Glutamatergic neuron (in vitro differentiated cells): ENCODE data around the gene GHR. TPM values are rescaled to one million over a fixed set of nuclear protein-coding genes. Genes with fewer than 3 reads are reported as not detected.

Source experiments
- DNase-seq: peaks from one replicate; pipeline ENCODE4 v3.0.0; 2022
- H3K27ac Mint-ChIP-seq: one replicate; pipeline ENCODE4 v1.8.0; 2020; ENCODE audit warnings: mild to moderate bottlenecking, mixed read lengths, inconsistent platforms; ENCODE audit not compliant: unreplicated experiment
- H3K27me3 Mint-ChIP-seq: one replicate; pipeline ENCODE4 v1.8.0; 2020; ENCODE audit warnings: mild to moderate bottlenecking, moderate library complexity, mixed read lengths, inconsistent platforms; ENCODE audit not compliant: unreplicated experiment
- H3K36me3 Mint-ChIP-seq: one replicate; pipeline ENCODE4 v1.8.0; 2020; ENCODE audit warnings: mild to moderate bottlenecking, mixed read lengths, inconsistent platforms; ENCODE audit not compliant: unreplicated experiment
- H3K4me1 Mint-ChIP-seq: one replicate; pipeline ENCODE4 v1.8.0; 2020; ENCODE audit warnings: mild to moderate bottlenecking, low read depth, mixed read lengths, inconsistent platforms; ENCODE audit not compliant: unreplicated experiment
- H3K4me3 Mint-ChIP-seq: one replicate; pipeline ENCODE4 v1.8.0; 2020; ENCODE audit warnings: mild to moderate bottlenecking, mixed read lengths, inconsistent platforms; ENCODE audit not compliant: unreplicated experiment
- H3K9me3 Mint-ChIP-seq: one replicate; pipeline ENCODE4 v1.8.0; 2020; ENCODE audit warnings: mild to moderate bottlenecking, moderate library complexity, mixed read lengths, inconsistent platforms; ENCODE audit not compliant: unreplicated experiment
- CTCF ChIP-seq: fragments of 200-600 bp; sonication (generic); IDR thresholded peaks from one replicate; pipeline ENCODE4 v1.5.0; 2021; ENCODE audit not compliant: partially characterized antibody, unreplicated experiment
- total RNA-seq: library from RNA; stranded (reverse); fragmentation: NEBNext Ultra II Directional; extraction: Animal tissue kit (Norgen Biotek cat#: 25700); gene quantifications from one replicate; pipeline ENCODE4 v1.2.1, GENCODE V29; 2021; ENCODE audit not compliant: unreplicated experiment

The GHR gene
- total RNA-seq, 1 donor from 2014 or later, result not detected

GRCh38 chr5:42620579-42621216 is 197.5 kb downstream of the GHR start:
- Mint-ChIP-seq H3K4me3 (no peak overlapping the region), H3K36me3 (no peaks in the 10 kb centered on the region), H3K27me3 (no peaks in the 10 kb centered on the region), H3K4me1 (no peaks in the 10 kb centered on the region), H3K9me3 (peaks cover 3% of the 10 kb centered on the region), H3K27ac (no peak overlapping the region)
- DNase-seq, result no peak
- no peak for TF ChIP-seq CTCF

- no peak for TF ChIP-seq CTCF
- Mint-ChIP-seq H3K27ac (no peak overlapping the region), H3K36me3 (no peaks in the 10 kb centered on the region), H3K4me3 (no peak overlapping the region), H3K4me1 (no peaks in the 10 kb centered on the region), H3K27me3 (no peaks in the 10 kb centered on the region), H3K9me3 (peaks cover 3% of the 10 kb centered on the region)
- DNase-seq, result no peak
Measured at GRCh38 chr5:42621242-42621641, 198.0 kb downstream of the GHR start.

GRCh38 chr5:42621662-42622061 is 198.4 kb downstream of the GHR start:
- no peak for DNase-seq
- TF ChIP-seq CTCF, result no peak
- H3K4me1 Mint-ChIP-seq, result no peaks in the 10 kb centered on the region
- H3K27ac Mint-ChIP-seq, result no peak overlapping the region
- H3K9me3 Mint-ChIP-seq, result peaks cover 3% of the 10 kb centered on the region
- no peaks in the 10 kb centered on the region for H3K36me3 Mint-ChIP-seq
- H3K27me3 Mint-ChIP-seq, result no peaks in the 10 kb centered on the region
- H3K4me3 Mint-ChIP-seq, result no peak overlapping the region

- Mint-ChIP-seq H3K9me3 (peaks cover 3% of the 10 kb centered on the region), H3K27me3 (no peaks in the 10 kb centered on the region), H3K27ac (no peak overlapping the region), H3K36me3 (no peaks in the 10 kb centered on the region), H3K4me1 (no peaks in the 10 kb centered on the region), H3K4me3 (no peak overlapping the region)
- TF ChIP-seq CTCF, result no peak
- DNase-seq, result no peak
Measured at GRCh38 chr5:42624912-42625311, 201.7 kb downstream of the GHR start.

- TF ChIP-seq CTCF, result no peak
- Mint-ChIP-seq H3K36me3 (no peaks in the 10 kb centered on the region), H3K4me1 (no peaks in the 10 kb centered on the region), H3K4me3 (no peak overlapping the region), H3K9me3 (peaks cover 1% of the 10 kb centered on the region), H3K27ac (no peak overlapping the region), H3K27me3 (no peaks in the 10 kb centered on the region)
- no peak for DNase-seq
Measured at GRCh38 chr5:42626462-42626861, 203.2 kb downstream of the GHR start.
